ENCODE data around the gene ABCA3.
"Not testable (repeated sequence)": the region's sequence is repeated elsewhere in the genome, so short reads cannot be mapped to it uniquely, and the experiment has no call there.

Gene ABCA3

GRCh38 chr16:2263026-2263425 is 77.5 kb downstream of the ABCA3 start:
- H3F3A ChIP-seq (ENCODE audit: insufficient read depth, low read length); H3K27me3 ChIP-seq (ENCODE audit: insufficient read depth, low read length); H3K27ac ChIP-seq (ENCODE audit: low read depth, low read length, poor library complexity, severe bottlenecking); H3K9me3 ChIP-seq (ENCODE audit: low read length); H3K4me2 ChIP-seq (ENCODE audit: low read length); H3K9ac ChIP-seq (ENCODE audit: low read length); H2AFZ ChIP-seq (ENCODE audit: low read length); H3K9me2 ChIP-seq (ENCODE audit: low read depth, low read length); H4K20me1 ChIP-seq (ENCODE audit: insufficient read depth, low read length); H3K4me3 ChIP-seq (ENCODE audit: low read depth, low read length, poor library complexity, severe bottlenecking): not testable (repeated sequence)
- Histone ChIP-seq H3K79me2 (ENCODE audit: insufficient read depth, low read length) (peaks cover 41% of the 10 kb centered on the region), H3K36me3 (ENCODE audit: insufficient read depth, low read length) (peaks cover 86% of the 10 kb centered on the region), H3K4me1 (ENCODE audit: insufficient read depth, low read length, severe bottlenecking) (peaks cover 14% of the 10 kb centered on the region)

GRCh38 chr16:2260250-2260649 is 80.3 kb downstream of the ABCA3 start:
- Histone ChIP-seq H3K36me3 (ENCODE audit: insufficient read depth, low read length) (peaks cover 100% of the 10 kb centered on the region), H3K4me1 (ENCODE audit: insufficient read depth, low read length, severe bottlenecking) (no peaks in the 10 kb centered on the region)
- TF ChIP-seq, protein P1, sequence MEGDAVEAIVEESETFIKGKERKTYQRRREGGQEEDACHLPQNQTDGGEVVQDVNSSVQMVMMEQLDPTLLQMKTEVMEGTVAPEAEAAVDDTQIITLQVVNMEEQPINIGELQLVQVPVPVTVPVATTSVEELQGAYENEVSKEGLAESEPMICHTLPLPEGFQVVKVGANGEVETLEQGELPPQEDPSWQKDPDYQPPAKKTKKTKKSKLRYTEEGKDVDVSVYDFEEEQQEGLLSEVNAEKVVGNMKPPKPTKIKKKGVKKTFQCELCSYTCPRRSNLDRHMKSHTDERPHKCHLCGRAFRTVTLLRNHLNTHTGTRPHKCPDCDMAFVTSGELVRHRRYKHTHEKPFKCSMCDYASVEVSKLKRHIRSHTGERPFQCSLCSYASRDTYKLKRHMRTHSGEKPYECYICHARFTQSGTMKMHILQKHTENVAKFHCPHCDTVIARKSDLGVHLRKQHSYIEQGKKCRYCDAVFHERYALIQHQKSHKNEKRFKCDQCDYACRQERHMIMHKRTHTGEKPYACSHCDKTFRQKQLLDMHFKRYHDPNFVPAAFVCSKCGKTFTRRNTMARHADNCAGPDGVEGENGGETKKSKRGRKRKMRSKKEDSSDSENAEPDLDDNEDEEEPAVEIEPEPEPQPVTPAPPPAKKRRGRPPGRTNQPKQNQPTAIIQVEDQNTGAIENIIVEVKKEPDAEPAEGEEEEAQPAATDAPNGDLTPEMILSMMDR (IDR thresholded peaks at IDR 0.05; ENCODE audit: low read length), result no peak
- TF ChIP-seq EZH2 (IDR thresholded peaks at IDR 0.05; ENCODE audit: borderline replicate concordance, low read length), result no peak

GRCh38 chr16:2258530-2258929 is 82.0 kb downstream of the ABCA3 start:
- H3K4me2 ChIP-seq (ENCODE audit: low read length); H3K27ac ChIP-seq (ENCODE audit: low read depth, low read length, poor library complexity, severe bottlenecking); H3K4me3 ChIP-seq (ENCODE audit: low read depth, low read length, poor library complexity, severe bottlenecking); H4K20me1 ChIP-seq (ENCODE audit: insufficient read depth, low read length); H3K4me1 ChIP-seq (ENCODE audit: insufficient read depth, low read length, severe bottlenecking); H3K79me2 ChIP-seq (ENCODE audit: insufficient read depth, low read length); H3K9ac ChIP-seq (ENCODE audit: low read length); H3K9me2 ChIP-seq (ENCODE audit: low read depth, low read length); H3K27me3 ChIP-seq (ENCODE audit: insufficient read depth, low read length); H2AFZ ChIP-seq (ENCODE audit: low read length); H3F3A ChIP-seq (ENCODE audit: insufficient read depth, low read length); H3K9me3 ChIP-seq (ENCODE audit: low read length): not testable (repeated sequence)
- peaks cover 99% of the 10 kb centered on the region for H3K36me3 ChIP-seq (ENCODE audit: insufficient read depth, low read length)

More at GRCh38 chr16:2260250-2260649, 80.3 kb downstream of the ABCA3 start:
- Histone ChIP-seq H3K4me2 (ENCODE audit: low read length) (no peak overlapping the region), H3K9me3 (ENCODE audit: low read length) (no peaks in the 10 kb centered on the region), H3K9ac (ENCODE audit: low read length) (no peak overlapping the region), H2AFZ (ENCODE audit: low read length) (no peak overlapping the region), H3K79me2 (ENCODE audit: insufficient read depth, low read length) (peaks cover 18% of the 10 kb centered on the region), H3K9me2 (ENCODE audit: low read depth, low read length) (no peaks in the 10 kb centered on the region), H3K27me3 (ENCODE audit: insufficient read depth, low read length) (no peaks in the 10 kb centered on the region), H3K27ac (ENCODE audit: low read depth, low read length, poor library complexity, severe bottlenecking) (no peak overlapping the region), H3F3A (ENCODE audit: insufficient read depth, low read length) (no peaks in the 10 kb centered on the region), H4K20me1 (ENCODE audit: insufficient read depth, low read length) (no peaks in the 10 kb centered on the region), H3K4me3 (ENCODE audit: low read depth, low read length, poor library complexity, severe bottlenecking) (no peak overlapping the region)

DNA sequence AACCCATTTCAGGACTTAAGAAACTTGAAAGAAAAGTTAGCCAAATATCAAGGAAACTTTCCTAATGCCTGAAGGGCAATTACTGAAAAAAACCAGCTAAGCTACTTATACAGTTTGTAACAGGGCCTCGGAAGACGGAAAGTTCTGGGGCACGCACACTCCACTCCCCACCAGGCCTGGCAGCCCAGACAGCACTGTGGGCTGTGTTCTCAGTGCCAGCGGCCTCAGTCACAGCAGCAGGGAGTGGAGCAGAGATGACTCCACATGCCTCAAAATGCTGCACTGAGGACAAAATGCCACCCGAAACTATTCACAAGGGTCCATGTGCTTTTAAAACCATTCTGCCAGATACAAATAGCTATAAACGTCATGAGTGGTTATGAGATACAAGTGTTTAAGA is 82.8 kb downstream of the ABCA3 start:
- peaks cover 7% of the 10 kb centered on the region; the same call in 1 of the 2 replicates for H3F3A ChIP-seq (ENCODE audit: insufficient read depth, low read length)
- H4K20me1 ChIP-seq (ENCODE audit: insufficient read depth, low read length), result no peaks in the 10 kb centered on the region
- H3K27me3 ChIP-seq (ENCODE audit: insufficient read depth, low read length), result no peaks in the 10 kb centered on the region
- no peak for TF ChIP-seq EZH2 (IDR thresholded peaks at IDR 0.05; ENCODE audit: borderline replicate concordance, low read length)
- no peak overlapping the region for H3K27ac ChIP-seq (ENCODE audit: low read depth, low read length, poor library complexity, severe bottlenecking)
- H3K9ac ChIP-seq (ENCODE audit: low read length), result no peak overlapping the region
- no peaks in the 10 kb centered on the region for H3K79me2 ChIP-seq (ENCODE audit: insufficient read depth, low read length)
- H3K4me2 ChIP-seq (ENCODE audit: low read length), result no peak overlapping the region
- peaks cover 99% of the 10 kb centered on the region for H3K36me3 ChIP-seq (ENCODE audit: insufficient read depth, low read length)
- H3K9me2 ChIP-seq (ENCODE audit: low read depth, low read length), result no peaks in the 10 kb centered on the region
- peaks cover 10% of the 10 kb centered on the region for H3K4me1 ChIP-seq (ENCODE audit: insufficient read depth, low read length, severe bottlenecking)
- H3K4me3 ChIP-seq (ENCODE audit: low read depth, low read length, poor library complexity, severe bottlenecking), result no peak overlapping the region
- no peak overlapping the region for H2AFZ ChIP-seq (ENCODE audit: low read length)
- no peaks in the 10 kb centered on the region for H3K9me3 ChIP-seq (ENCODE audit: low read length)

Measured in OCI-LY1 (cell line).